Fibroblast of skin of right quadriceps (primary cell): ENCODE data around the gene PBX4.

Experiments used
- DNase-seq: peaks from one replicate; pipeline ENCODE4 v3.0.0-alpha.2; 2013

PBX4 gene

DNA sequence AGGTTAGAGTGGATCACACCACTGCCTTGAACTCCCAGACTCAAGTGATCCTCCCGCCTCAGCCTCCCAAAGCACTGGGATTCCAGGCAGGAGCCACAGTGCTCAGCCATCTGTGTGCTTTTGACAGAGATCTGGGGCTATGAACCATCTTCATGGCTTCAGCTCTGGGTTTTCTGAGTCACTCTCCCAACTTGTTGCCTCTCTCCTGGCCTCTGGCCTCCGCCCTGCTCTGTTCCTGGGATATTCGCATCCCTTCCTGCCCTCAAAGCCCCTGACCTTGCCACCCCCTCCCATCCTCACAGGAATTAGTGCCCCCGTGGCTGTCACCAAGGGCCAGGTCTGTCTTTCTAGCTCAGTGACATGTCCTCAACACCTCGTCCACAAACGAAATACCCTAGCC, 30.7 kb upstream of the PBX4 start:
- DNase-seq, result no peak

- no peak for DNase-seq
Measured at GRCh38 chr19:19647037-19647835, 28.7 kb upstream of the PBX4 start.

DNA sequence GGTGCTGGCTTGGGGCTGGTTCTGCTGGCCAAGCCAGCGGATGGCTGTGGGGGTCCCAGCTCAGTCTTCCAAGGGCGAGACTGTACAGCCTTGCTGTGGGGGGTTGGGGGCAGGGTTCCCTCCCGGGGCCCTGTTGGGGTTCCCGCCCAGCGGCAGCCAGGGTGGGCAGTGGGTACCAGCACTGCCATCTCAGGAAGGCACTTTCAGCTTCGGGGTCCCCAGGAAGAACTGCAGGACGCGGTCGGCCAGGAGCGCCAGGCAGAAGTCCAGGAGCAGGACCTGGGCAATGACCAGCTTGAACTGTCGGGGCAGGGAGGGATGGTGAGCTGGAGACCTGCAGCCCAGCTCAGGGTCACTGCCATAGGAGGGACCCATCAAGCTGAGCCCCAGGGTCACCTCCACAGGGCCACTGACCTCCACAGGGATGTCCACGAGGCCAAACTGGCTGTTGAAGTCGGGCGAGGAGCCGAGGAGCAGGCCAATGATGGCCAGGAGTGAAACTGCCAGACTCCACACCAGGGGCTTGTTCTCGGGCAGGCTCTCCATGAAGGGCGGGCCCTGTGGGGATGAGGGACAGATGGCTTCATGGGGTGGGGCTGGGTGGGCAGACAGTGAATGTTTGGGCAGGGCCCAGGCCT, 26.9 kb upstream of the PBX4 start:
- no peak for DNase-seq

DNA sequence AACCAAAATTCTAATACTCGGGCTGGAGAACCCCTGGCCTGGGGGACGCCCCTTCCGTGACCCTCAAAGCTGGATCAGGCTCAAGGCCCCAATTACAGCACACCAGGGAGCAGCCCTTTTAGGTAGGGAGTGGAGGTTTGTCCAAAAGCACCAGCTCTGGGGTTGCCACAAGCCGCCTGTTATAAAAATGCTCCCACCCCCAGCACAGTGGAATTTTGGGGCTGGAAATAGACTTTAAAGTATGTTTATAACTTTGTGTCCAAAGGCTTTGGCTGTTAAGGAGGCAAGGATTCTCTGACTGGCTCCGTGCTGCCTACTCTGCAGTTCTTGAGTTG, 25.5 kb upstream of the PBX4 start:
- no peak for DNase-seq

DNA sequence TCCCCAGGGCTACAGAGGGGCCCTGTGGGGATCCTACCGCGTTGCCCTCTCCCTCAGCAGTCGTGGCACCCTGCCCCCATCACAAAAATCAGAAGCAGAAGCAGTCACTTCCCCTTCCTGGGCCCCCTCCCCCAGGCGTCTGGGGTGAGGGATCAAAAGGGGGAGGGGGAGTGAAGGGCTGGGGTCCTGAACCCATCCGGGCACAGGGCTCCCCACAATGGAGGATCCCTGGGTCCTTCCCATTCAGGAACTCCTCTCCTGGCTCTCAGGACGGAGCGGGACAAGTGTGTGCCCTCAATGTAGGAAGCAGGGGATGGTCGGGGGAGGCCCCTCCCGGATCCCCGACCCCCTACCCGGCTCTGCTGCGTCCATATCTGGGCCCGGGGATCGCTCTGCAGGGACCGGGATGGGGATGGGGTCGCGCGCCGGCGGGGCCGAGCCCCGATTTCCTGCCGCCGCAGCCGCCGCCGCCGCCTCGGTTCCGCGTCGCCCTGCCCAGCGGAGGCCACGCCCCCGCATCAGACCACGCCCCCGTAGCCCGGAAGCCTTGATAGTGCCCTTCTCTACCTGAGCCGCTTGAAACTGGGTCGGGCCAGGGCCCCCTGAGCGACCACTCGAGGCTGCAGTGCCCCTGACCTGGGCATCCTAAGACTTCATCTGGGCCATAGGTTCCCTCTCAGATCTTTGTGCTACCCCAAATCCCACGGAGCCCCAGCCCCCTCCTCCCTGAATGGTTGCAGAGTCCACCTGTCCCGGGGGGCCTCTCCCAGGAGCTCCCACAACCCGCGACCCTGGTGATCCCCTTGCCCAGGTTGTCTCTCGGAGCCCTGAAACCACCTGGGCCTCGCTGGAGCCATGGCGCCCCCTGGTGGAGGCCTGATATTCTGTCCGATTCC, 24.9 kb upstream of the PBX4 start, which contains the start of gene GMIP:
TSS of gene GMIP (minus strand) at position 500 of the 896 bp plus-strand sequence. CDS start at position 372, 128 bp downstream.
- peak; percentile 44 for DNase-seq

GRCh38 chr19:19642506-19643157, 24.1 kb upstream of the PBX4 start:
- DNase-seq, result peak; percentile 13

- no peak for DNase-seq
Measured at GRCh38 chr19:19637523-19638251, 19.2 kb upstream of the PBX4 start.

DNA sequence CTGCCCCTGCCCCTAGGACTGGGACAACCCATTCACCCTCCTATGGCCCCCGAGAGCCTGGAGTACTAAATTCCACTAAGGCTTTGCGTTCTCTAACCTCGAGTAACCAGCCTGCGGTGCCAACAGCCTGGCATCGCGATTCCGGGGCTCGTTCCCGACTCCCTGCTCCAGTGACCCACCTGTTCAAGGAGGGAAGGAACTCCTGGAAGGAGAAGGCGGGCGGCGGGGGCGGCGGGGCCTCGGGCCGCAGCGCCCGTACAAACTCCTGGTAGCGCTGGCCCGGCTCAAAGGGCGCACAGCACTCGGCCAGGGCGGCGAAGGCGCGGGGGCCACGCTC, 18.7 kb upstream of the PBX4 start:
- DNase-seq, result no peak

- DNase-seq, result no peak
Measured at GRCh38 chr19:19636573-19637185, 18.2 kb upstream of the PBX4 start.

GRCh38 chr19:19635313-19635702, 16.8 kb upstream of the PBX4 start:
- DNase-seq, result no peak

- DNase-seq, result no peak
Measured at GRCh38 chr19:19634516-19635312, 16.2 kb upstream of the PBX4 start.

GRCh38 chr19:19633711-19634515, 15.4 kb upstream of the PBX4 start:
- DNase-seq, result no peak

DNA sequence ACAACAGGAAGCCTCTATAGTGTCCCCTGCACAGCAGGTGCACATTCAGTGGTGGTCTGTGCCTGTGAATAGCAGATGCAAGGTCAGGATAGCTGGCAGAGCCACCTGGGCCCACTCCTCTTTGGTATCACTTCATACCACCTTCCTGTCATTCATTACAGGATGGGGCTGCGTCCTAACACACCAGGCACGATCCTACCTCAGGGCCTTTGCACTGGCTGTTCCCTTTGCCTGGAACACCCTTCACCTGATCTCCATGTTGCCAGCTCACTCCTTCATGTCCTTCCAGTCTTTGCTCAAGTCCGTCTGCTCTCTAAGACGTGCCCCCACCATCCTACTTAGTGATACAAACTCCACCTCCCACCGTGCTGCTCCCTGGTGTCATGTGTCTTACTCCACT, 14.2 kb upstream of the PBX4 start:
- DNase-seq, result no peak

DNA sequence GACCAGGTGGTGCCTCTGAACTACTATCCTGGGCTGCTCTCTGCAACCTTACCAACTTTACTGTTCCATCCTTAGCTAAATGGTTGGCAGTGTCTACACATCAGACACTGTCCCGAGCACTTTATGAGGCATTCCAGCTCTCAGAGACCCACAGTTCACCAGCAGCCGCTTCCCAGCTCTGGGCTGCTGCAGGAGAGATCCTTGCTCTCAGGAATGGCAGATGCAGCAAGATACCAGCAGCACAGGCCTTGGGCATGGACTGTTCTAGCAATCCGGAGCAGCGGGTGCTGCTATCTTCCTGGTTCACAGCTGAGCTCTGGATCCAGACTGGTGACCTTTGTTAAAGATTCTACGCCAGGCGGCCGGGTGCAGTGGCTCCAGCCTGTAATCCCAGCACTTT, 12.9 kb upstream of the PBX4 start:
- no peak for DNase-seq

- DNase-seq, result no peak
Measured at GRCh38 chr19:19630426-19630825, 11.9 kb upstream of the PBX4 start.

GRCh38 chr19:19630062-19630414, 11.6 kb upstream of the PBX4 start:
- DNase-seq, result no peak

GRCh38 chr19:19628501-19629134, 10.1 kb upstream of the PBX4 start:
- DNase-seq, result peak; percentile 53

DNA sequence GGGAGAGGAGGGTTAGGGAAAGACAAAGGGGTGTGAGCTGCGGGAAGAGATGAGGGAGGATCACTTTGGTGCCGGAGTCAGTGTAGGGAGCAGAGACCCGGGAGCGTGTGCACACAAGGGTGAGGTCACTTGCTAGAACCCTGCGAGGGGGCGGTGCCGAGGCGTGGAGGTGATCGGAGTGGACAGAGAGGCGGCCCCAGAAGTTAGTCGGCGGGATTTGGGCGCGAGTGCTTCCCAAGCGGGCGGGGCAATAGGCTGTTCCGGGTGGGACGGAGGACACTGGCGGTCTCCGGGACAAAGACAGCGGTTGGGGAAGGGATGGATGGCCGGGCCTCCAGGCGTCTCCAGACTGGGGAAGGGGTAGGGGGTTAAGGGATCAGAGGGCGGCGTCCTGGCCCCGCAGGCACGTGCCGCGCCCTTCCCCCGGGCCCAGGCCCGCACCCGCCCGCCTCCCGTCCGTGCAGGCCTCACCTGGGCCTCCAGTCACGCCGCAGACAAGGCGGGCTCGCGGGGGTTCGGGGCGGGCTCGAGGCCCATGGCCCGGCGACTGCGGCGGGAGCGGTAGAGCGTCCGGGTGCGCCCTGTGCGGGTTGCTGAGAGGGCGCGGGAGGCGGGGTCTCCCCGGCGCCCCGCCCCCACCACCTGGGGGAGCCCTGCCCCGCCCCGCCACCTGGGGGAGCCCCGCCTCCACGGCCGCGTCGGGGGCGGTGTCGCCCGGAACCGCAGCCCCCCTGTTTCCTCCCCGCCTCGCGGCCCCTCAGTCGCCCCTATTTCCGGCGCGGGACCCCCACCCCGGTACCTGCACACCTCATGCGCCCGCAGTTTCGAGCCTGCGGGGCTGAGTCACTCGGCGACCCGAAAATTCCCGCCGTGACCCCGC, 9.4 kb upstream of the PBX4 start, which contains the start of gene LPAR2:
TSS of gene LPAR2 (minus strand) at position 600 of the 880 bp plus-strand sequence. CDS start 945 bp downstream, outside the sequence.
- no peak for DNase-seq
